ENCODE results near the gene FGF7. TPM values are rescaled to one million over a fixed set of nuclear protein-coding genes. Genes with fewer than 3 reads are reported as not detected.

Gene FGF7
- total and polyA plus RNA-seq, 5 experiments from 2014 or later: 0.02 to 0.25 (median 0.23) TPM; not detected in 2

Other genes starting within 250 kb of the FGF7 start
- 10 to 100 TPM; 14.5 to 16.7 TPM for gene FAM227B, start 197.6 kb downstream of the FGF7 start, total RNA-seq
- gene FAM227B, start 197.6 kb downstream of the FGF7 start, polyA plus RNA-seq: 10 to 100 TPM; 23.8 to 28.7 (median 27.6) TPM
- gene DTWD1, start 197.8 kb downstream of the FGF7 start, total RNA-seq: 10 to 100 TPM; 33.7 to 37.0 TPM
- gene DTWD1, start 197.8 kb downstream of the FGF7 start, polyA plus RNA-seq: 10 to 100 TPM; 22.0 to 25.6 (median 22.0) TPM

All from naive thymus-derived CD8-positive, alpha-beta T cell (primary cell).